Measurements from ENCODE around the gene NCAPG2.

GRCh38 chr7:158744070-158744469, 39.5 kb upstream of the NCAPG2 start:
- TF ChIP-seq REST (IDR thresholded peaks at IDR 0.05; ENCODE audit: insufficient read depth in 1 of 2, low read depth in 2 of 2, low read length in 2 of 2): no peak
- TF ChIP-seq SIN3A (IDR thresholded peaks at IDR 0.05; ENCODE audit: borderline replicate concordance, insufficient read depth, low read length): no peak
- no peak for TF ChIP-seq POLR2AphosphoS5 (IDR thresholded peaks at IDR 0.05; ENCODE audit: low read depth, low read length)
- TF ChIP-seq FOXP2 (optimal IDR thresholded peaks at IDR 0.05; ENCODE audit: borderline replicate concordance, extremely low read depth, extremely low read length, insufficient read depth): no peak
- TF ChIP-seq TAF1 (IDR thresholded peaks at IDR 0.05; ENCODE audit: borderline replicate concordance, insufficient read depth, low read length): no peak

Measured in PFSK-1 (cell line).